GM23338 (cell line): ENCODE measurements around the gene AKT2. TPM values are rescaled to one million over a fixed set of nuclear protein-coding genes. Genes with fewer than 3 reads are reported as not detected.

Experiments used
- ATAC-seq: fragments of 200-7000 bp; cut with Tn5 transposase; 3 replicates; pipeline ENCODE4 v1.9.1; 2020
- DNase-seq: peaks from one replicate; pipeline ENCODE4 v3.0.0-alpha.2; 2015; ENCODE audit warnings: low spot score
- H2AFZ ChIP-seq: fragments of 200-600 bp; sonication (generic); 2 replicates; pipeline ENCODE4 v1.8.0; 2016; ENCODE audit warnings: antibody characterized with exemption, mild to moderate bottlenecking, moderate library complexity
- H3F3A ChIP-seq: fragments of 200-600 bp; sonication (generic); replicated peaks from 2 replicates; pipeline ENCODE4 v1.8.0; 2017; ENCODE audit warnings: antibody characterized with exemption, mixed run types, low read depth
- H3K27ac ChIP-seq: fragments of 200-600 bp; sonication (generic); 2 replicates; pipeline ENCODE4 v1.6.1; 2016; ENCODE audit warnings: low read depth
- H3K27me3 ChIP-seq: fragments of 200-600 bp; sonication (generic); 2 replicates; pipeline ENCODE4 v1.8.0; 2016; ENCODE audit warnings: mild to moderate bottlenecking, mixed run types, moderate library complexity; ENCODE audit not compliant: insufficient read depth
- H3K36me3 ChIP-seq: fragments of 200-600 bp; sonication (generic); 2 replicates; pipeline ENCODE4 v1.8.0; 2016; ENCODE audit warnings: mild to moderate bottlenecking; ENCODE audit not compliant: insufficient read depth
- H3K4me1 ChIP-seq: fragments of 200-600 bp; sonication (generic); 2 replicates; pipeline ENCODE4 v1.8.0; 2016; ENCODE audit warnings: mild to moderate bottlenecking, moderate library complexity; ENCODE audit not compliant: insufficient read depth
- H3K4me2 ChIP-seq: fragments of 200-600 bp; sonication (generic); 2 replicates; pipeline ENCODE4 v1.7.1; 2017; ENCODE audit warnings: mixed run types
- H3K4me3 ChIP-seq: fragments of 200-600 bp; sonication (generic); 2 replicates; pipeline ENCODE4 v1.6.1; 2016; ENCODE audit warnings: mixed run types
- H3K79me2 ChIP-seq: fragments of 200-600 bp; sonication (generic); replicated peaks from 2 replicates; pipeline ENCODE4 v1.8.0; 2017; ENCODE audit warnings: mild to moderate bottlenecking; ENCODE audit not compliant: insufficient read depth
- H3K9me2 ChIP-seq: fragments of 200-600 bp; sonication (generic); 2 replicates; pipeline ENCODE4 v1.8.0; 2017; ENCODE audit not compliant: insufficient read depth
- H4K20me1 ChIP-seq: fragments of 200-600 bp; sonication (generic); replicated peaks from 2 replicates; pipeline ENCODE4 v1.8.0; 2017; ENCODE audit warnings: mild to moderate bottlenecking; ENCODE audit not compliant: insufficient read depth
- H3K27ac Mint-ChIP-seq: 2 replicates; pipeline ENCODE4 v1.8.0; 2020; ENCODE audit warnings: inconsistent platforms, mild to moderate bottlenecking, moderate library complexity, mixed read lengths
- H3K27me3 Mint-ChIP-seq: 3 replicates; pipeline ENCODE4 v1.8.0; 2022; ENCODE audit warnings: low read depth, mild to moderate bottlenecking, moderate library complexity, mixed read lengths, inconsistent platforms; ENCODE audit not compliant: insufficient read depth, poor library complexity
- H3K36me3 Mint-ChIP-seq: 3 replicates; pipeline ENCODE4 v1.8.0; 2021; ENCODE audit warnings: low read depth, mild to moderate bottlenecking, inconsistent platforms, moderate library complexity, mixed read lengths
- H3K4me1 Mint-ChIP-seq: 3 replicates; pipeline ENCODE4 v1.8.0; 2020; ENCODE audit warnings: mild to moderate bottlenecking, inconsistent platforms, mixed read lengths
- H3K4me3 Mint-ChIP-seq: 3 replicates; pipeline ENCODE4 v1.8.0; 2021; ENCODE audit warnings: moderate library complexity, mild to moderate bottlenecking, inconsistent platforms, mixed read lengths
- H3K9me3 Mint-ChIP-seq: 3 replicates; pipeline ENCODE4 v1.8.0; 2020; ENCODE audit warnings: moderate library complexity, mild to moderate bottlenecking, inconsistent platforms, mixed read lengths
- CREB1 ChIP-seq: fragments of 250-450 bp; sonication (Bioruptor Pico); IDR thresholded peaks from 2 replicates; pipeline ENCODE4 v1.5.0; 2020; ENCODE audit warnings: low read depth, mild to moderate bottlenecking, moderate library complexity
- CTCF ChIP-seq, 2 experiments: fragments of 200-600 bp in 1 of 2; sonication (generic) in 1 of 2; conservative IDR thresholded peaks; 2 replicates each; pipeline versions ENCODE4 v1.5.1 to v1.6.1; 2016 to 2017; ENCODE audit warnings: antibody characterized with exemption in 2 of 2, low read depth in 2 of 2, mild to moderate bottlenecking in 2 of 2, moderate library complexity in 1 of 2
- EZH2phosphoT487 ChIP-seq: fragments of 200-600 bp; sonication (generic); IDR thresholded peaks from one replicate; pipeline ENCODE4 v1.8.1; 2018; ENCODE audit warnings: antibody characterized with exemption; ENCODE audit not compliant: unreplicated experiment
- JUNB ChIP-seq: IDR thresholded peaks from one replicate; pipeline ENCODE4 v1.6.1; 2016; ENCODE audit warnings: antibody characterized with exemption; ENCODE audit not compliant: unreplicated experiment
- NANOG ChIP-seq: IDR thresholded peaks from 2 replicates; pipeline ENCODE4 v1.6.1; 2016; ENCODE audit warnings: antibody characterized with exemption, borderline replicate concordance
- REST ChIP-seq: IDR thresholded peaks from one replicate; pipeline ENCODE4 v1.6.1; 2018; ENCODE audit warnings: antibody characterized with exemption; ENCODE audit not compliant: unreplicated experiment
- STAT1 ChIP-seq: IDR thresholded peaks from one replicate; pipeline ENCODE4 v1.6.1; 2016; ENCODE audit warnings: antibody characterized with exemption; ENCODE audit not compliant: unreplicated experiment
- ZNF114 ChIP-seq: fragments of 250-450 bp; sonication (Bioruptor Pico); IDR thresholded peaks from 2 replicates; pipeline ENCODE4 v1.5.0; 2020; ENCODE audit warnings: mild to moderate bottlenecking, moderate library complexity
- ZNF331 ChIP-seq: fragments of 250-450 bp; sonication (Bioruptor Pico); IDR thresholded peaks from 2 replicates; pipeline ENCODE4 v1.5.0; 2020; ENCODE audit warnings: low read depth, mild to moderate bottlenecking, moderate library complexity
- ZNF462 ChIP-seq: fragments of 250-450 bp; sonication (Bioruptor Pico); IDR thresholded peaks from 2 replicates; pipeline ENCODE4 v1.5.0; 2020; ENCODE audit warnings: mild to moderate bottlenecking, moderate library complexity
- polyA plus RNA-seq: library from polyadenylated mRNA; unstranded; fragments of >200 nt; fragmentation: Nextera tagmentation; extraction: Ambion mirVana; gene quantifications from 2 replicates; pipeline ENCODE4 v1.2.1, GENCODE V29; 2016
- total RNA-seq: library from RNA; depleted of rRNA; stranded (reverse); fragments of >200 nt; shearing (Covaris generic); gene quantifications from 2 replicates; pipeline ENCODE4 v1.2.3, GENCODE V29; 2014

Gene AKT2
- total and polyA plus RNA-seq, 2 experiments from 2014 or later, result 17.6 to 123 TPM

- TF ChIP-seq NANOG (no peak), EZH2phosphoT487 (no peak), STAT1 (no peak), ZNF462 (CRISPR knock-in tag) (no peak), ZNF114 (CRISPR knock-in tag) (no peak), REST (no peak), CREB1 (no peak), JUNB (no peak), CTCF (conservative IDR thresholded peaks at IDR 0.05; ENCODE audit: low read depth in 2 of 2) (no peak), ZNF331 (CRISPR knock-in tag) (no peak)
- Mint-ChIP-seq H3K27me3 (no peaks in the 10 kb centered on the region), H3K4me1 (peaks cover 9% of the 10 kb centered on the region; the same call in 2 of the 3 replicates), H3K36me3 (no peaks in the 10 kb centered on the region), H3K4me3 (no peak overlapping the region), H3K9me3 (no peaks in the 10 kb centered on the region), H3K27ac (peak overlapping the region; percentile 48; the same call in 1 of the 2 replicates)
- Histone ChIP-seq H3K27ac (no peak overlapping the region), H4K20me1 (no peaks in the 10 kb centered on the region), H3K4me2 (no peak overlapping the region), H2AFZ (no peak overlapping the region), H3K4me1 (0 out of 2 replicates have a peak, but pooled peaks cover 7% of the 10 kb centered on the region), H3K9me2 (no peaks in the 10 kb centered on the region), H3K4me3 (no peak overlapping the region), H3K27me3 (no peaks in the 10 kb centered on the region), H3F3A (no peaks in the 10 kb centered on the region), H3K79me2 (no peaks in the 10 kb centered on the region), H3K36me3 (no peaks in the 10 kb centered on the region)
- no peak for DNase-seq
- ATAC-seq, result no peak
Observed at GRCh38 chr19:40302224-40303011, 17.3 kb upstream of the AKT2 start.
